ENCODE measurements around the gene OASL. TPM values are rescaled to one million over a fixed set of nuclear protein-coding genes. Genes with fewer than 3 reads are reported as not detected.

The OASL gene
- total RNA-seq, 1 experiment from 2014 or later: not detected

DNA sequence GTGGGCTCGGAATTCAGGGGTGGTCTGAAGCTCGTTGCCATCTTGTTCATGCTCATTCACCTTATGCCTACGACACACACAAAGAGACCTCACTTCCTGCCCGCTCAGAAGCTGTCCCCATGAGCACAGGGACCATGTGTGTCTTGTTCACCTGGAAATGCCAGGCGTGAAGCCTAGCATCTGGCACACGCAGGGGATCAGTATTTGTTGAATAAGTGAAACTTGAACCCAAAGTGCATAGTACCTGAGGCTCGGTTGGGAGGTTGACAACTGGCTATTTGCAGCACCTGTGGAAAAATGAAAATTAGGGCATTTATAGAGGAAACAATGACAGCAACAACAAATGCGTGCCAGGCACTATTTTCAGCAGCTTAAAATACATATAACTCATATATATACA lies 28.2 kb downstream of the OASL start:
- H3K4me1 Mint-ChIP-seq: peaks cover 8% of the 10 kb centered on the region in 2 experiments
- Histone ChIP-seq H4K91ac (ENCODE audit: insufficient read length, low read depth, low read length) (no peak overlapping the region), H2AFZ (ENCODE audit: low read length) (no peak overlapping the region), H2BK20ac (ENCODE audit: low read depth, low read length, poor library complexity, severe bottlenecking) (no peak overlapping the region), H3K23me2 (ENCODE audit: insufficient read length, low read depth, low read length, poor library complexity, severe bottlenecking) (peaks cover 4% of the 10 kb centered on the region), H3K18ac (ENCODE audit: insufficient read length, low read depth, low read length) (no peak overlapping the region), H3K27ac (ENCODE audit: insufficient read length, low read depth, low read length) (no peak overlapping the region), H2BK120ac (ENCODE audit: low read depth, low read length, poor library complexity, severe bottlenecking) (no peak overlapping the region), H3K9me3 (ENCODE audit: control insufficient read depth, low read depth, low read length) (no peaks in the 10 kb centered on the region), H3K27me3 (ENCODE audit: insufficient read depth, low read length) (no peaks in the 10 kb centered on the region), H4K8ac (replicated peaks; ENCODE audit: insufficient read length, low read depth, low read length) (no peak overlapping the region), H3K23ac (ENCODE audit: insufficient read length, low read depth, low read length) (no peak overlapping the region), H2BK5ac (ENCODE audit: insufficient read length, low read length) (no peak overlapping the region), H2AK5ac (ENCODE audit: insufficient read length, low read length) (no peak overlapping the region), H3K9ac (ENCODE audit: extremely low read depth, insufficient read length, low read length) (no peak overlapping the region), H3K56ac (ENCODE audit: insufficient read length, low read depth, low read length) (no peak overlapping the region), H3K14ac (ENCODE audit: insufficient read depth, low read length) (no peak overlapping the region), H3K79me1 (ENCODE audit: insufficient read depth, low read depth, low read length, poor library complexity, severe bottlenecking) (peaks cover 3% of the 10 kb centered on the region), H4K5ac (ENCODE audit: insufficient read length, low read depth, low read length) (no peak overlapping the region), H3K4me2 (ENCODE audit: insufficient read depth, insufficient read length, low read length) (no peak overlapping the region), H3K79me2 (ENCODE audit: insufficient read depth, low read length) (no peaks in the 10 kb centered on the region), H2BK12ac (ENCODE audit: insufficient read length, low read depth, low read length) (no peak overlapping the region), H3K4me1 (ENCODE audit: insufficient read depth, low read length) (no peaks in the 10 kb centered on the region), H3T11ph (ENCODE audit: low read length) (no peak overlapping the region), H4K20me1 (ENCODE audit: control insufficient read depth, insufficient read depth, insufficient read length) (no peaks in the 10 kb centered on the region), H3K4ac (ENCODE audit: low read depth, low read length) (no peak overlapping the region), H2BK15ac (ENCODE audit: low read depth, low read length) (no peak overlapping the region)
- peaks cover 26 to 59% (median 47%) of the 10 kb centered on the region in 3 experiments for H3K36me3 Mint-ChIP-seq (ENCODE audit: insufficient read depth in 1 of 3, low read depth in 3 of 3)
- H3K27me3 Mint-ChIP-seq (ENCODE audit: low read depth): no peaks in the 10 kb centered on the region
- WGBS (ENCODE audit: extremely low coverage, insufficient read length, low lambda C conversion rate): no CpG with 5 or more reads among the region's 8 CpGs
- no peak overlapping the region for H3K4me3 Mint-ChIP-seq
- no peak for DNase-seq
- TF ChIP-seq, protein P1, sequence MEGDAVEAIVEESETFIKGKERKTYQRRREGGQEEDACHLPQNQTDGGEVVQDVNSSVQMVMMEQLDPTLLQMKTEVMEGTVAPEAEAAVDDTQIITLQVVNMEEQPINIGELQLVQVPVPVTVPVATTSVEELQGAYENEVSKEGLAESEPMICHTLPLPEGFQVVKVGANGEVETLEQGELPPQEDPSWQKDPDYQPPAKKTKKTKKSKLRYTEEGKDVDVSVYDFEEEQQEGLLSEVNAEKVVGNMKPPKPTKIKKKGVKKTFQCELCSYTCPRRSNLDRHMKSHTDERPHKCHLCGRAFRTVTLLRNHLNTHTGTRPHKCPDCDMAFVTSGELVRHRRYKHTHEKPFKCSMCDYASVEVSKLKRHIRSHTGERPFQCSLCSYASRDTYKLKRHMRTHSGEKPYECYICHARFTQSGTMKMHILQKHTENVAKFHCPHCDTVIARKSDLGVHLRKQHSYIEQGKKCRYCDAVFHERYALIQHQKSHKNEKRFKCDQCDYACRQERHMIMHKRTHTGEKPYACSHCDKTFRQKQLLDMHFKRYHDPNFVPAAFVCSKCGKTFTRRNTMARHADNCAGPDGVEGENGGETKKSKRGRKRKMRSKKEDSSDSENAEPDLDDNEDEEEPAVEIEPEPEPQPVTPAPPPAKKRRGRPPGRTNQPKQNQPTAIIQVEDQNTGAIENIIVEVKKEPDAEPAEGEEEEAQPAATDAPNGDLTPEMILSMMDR (conservative IDR thresholded peaks at IDR 0.05): no peak
- H3K9me3 Mint-ChIP-seq: no peaks in the 10 kb centered on the region
- H3K27ac Mint-ChIP-seq: no peak overlapping the region

Measured in H9 (cell line).